HepG2 (cell line): ENCODE results near the gene ZNF747. TPM values are rescaled to one million over a fixed set of nuclear protein-coding genes. Genes with fewer than 3 reads are reported as not detected.

Experiments
- AKNA ChIP-seq: sonication (generic); formaldehyde crosslinking; IDR thresholded peaks from 2 replicates; pipeline ENCODE4 v1.4.0; 2020; ENCODE audit warnings: missing genetic modification reagents, borderline replicate concordance
- ARNT2 ChIP-seq: sonication (generic); formaldehyde crosslinking; IDR thresholded peaks from 2 replicates; pipeline ENCODE4 v1.8.0; 2022; ENCODE audit warnings: mild to moderate bottlenecking, low read depth, missing genetic modification reagents, moderate library complexity
- ATF2 ChIP-seq: sonication (generic); formaldehyde crosslinking; IDR thresholded peaks from 2 replicates; pipeline ENCODE4 v1.4.0; 2020; ENCODE audit warnings: missing genetic modification reagents
- BHLHE40 ChIP-seq: IDR thresholded peaks from 2 replicates; pipeline ENCODE4 v1.6.1; 2011; ENCODE audit warnings: low read length, improper control_type of control experiment
- FOXK2 ChIP-seq: fragments of 450-650 bp; IDR thresholded peaks from 2 replicates; pipeline ENCODE4 v1.6.1; 2016
- MNT ChIP-seq: fragments of 450-650 bp; IDR thresholded peaks from 2 replicates; pipeline ENCODE4 v1.6.1; 2016
- NRL ChIP-seq: sonication (generic); formaldehyde crosslinking; IDR thresholded peaks from 2 replicates; pipeline ENCODE4 v1.5.0; 2020; ENCODE audit warnings: missing genetic modification reagents, mild to moderate bottlenecking, moderate library complexity, borderline replicate concordance
- PITX1 ChIP-seq: sonication (generic); formaldehyde crosslinking; IDR thresholded peaks from 2 replicates; pipeline ENCODE4 v1.5.1; 2020; ENCODE audit warnings: mild to moderate bottlenecking, missing genetic modification reagents
- ZNF292 ChIP-seq: sonication (generic); formaldehyde crosslinking; IDR thresholded peaks from 2 replicates; pipeline ENCODE4 v1.8.1; 2022; ENCODE audit warnings: mild to moderate bottlenecking, low read depth, missing genetic modification reagents, borderline replicate concordance
- ZNF407 ChIP-seq: sonication (generic); formaldehyde crosslinking; IDR thresholded peaks from one replicate; pipeline ENCODE4 v1.5.1; 2020; ENCODE audit warnings: mild to moderate bottlenecking, missing genetic modification reagents; ENCODE audit errors: not compliant biosample characterization
- ZNF501 ChIP-seq: sonication (generic); formaldehyde crosslinking; IDR thresholded peaks from 2 replicates; pipeline ENCODE4 v1.5.1; 2020; ENCODE audit warnings: mild to moderate bottlenecking, moderate library complexity, missing genetic modification reagents
- ZNF776 ChIP-seq: sonication (generic); formaldehyde crosslinking; IDR thresholded peaks from 2 replicates; pipeline ENCODE4 v1.4.0; 2020; ENCODE audit warnings: mild to moderate bottlenecking, missing genetic modification reagents
- polyA plus RNA-seq, 8 experiments: library from polyadenylated mRNA; depleted of rRNA in 3 of 8; stranded (reverse) in 7 of 8; unstranded in 1 of 8; fragments of >200 nt; fragmentation: Illumina TruSeq in 4 of 8; extraction: Trizol in 4 of 8; gene quantifications; 2 replicates each; pipeline versions ENCODE4 v1.2.1 to v1.2.3, GENCODE V29; 2011 to 2016; ENCODE audit warnings: low read depth in 4 of 8, missing spikeins in 1 of 8, mixed read lengths in 1 of 8; ENCODE audit not compliant: insufficient read depth in 1 of 8
- total RNA-seq, 5 experiments: library from RNA; depleted of rRNA; stranded (reverse); fragments of >200 nt; fragmentation: Illumina TruSeq; extraction: Trizol; gene quantifications; 2 replicates each; pipeline ENCODE4 v1.2.3, GENCODE V29; 2016; ENCODE audit warnings: low read depth in 1 of 5

Gene ZNF747
- total and polyA plus RNA-seq, 2 of the 13 experiments (the other 11 are each of a cell fraction or from before 2014, with no cell fraction given): 7.2 to 10.2 TPM

GRCh38 chr16:30521873-30522641 lies 12.6 kb downstream of the ZNF747 start (continued):
- TF ChIP-seq AKNA (CRISPR knock-in tag) (no peak), BHLHE40 (no peak), ZNF776 (CRISPR knock-in tag) (peak; percentile 74), ZNF407 (CRISPR knock-in tag) (peak; percentile 84), ATF2 (0 out of 2 replicates have a peak, but pooled peaks have one; percentile 12), PITX1 (peak; percentile 16; the same call in 1 of the 2 replicates), FOXK2 (no peak), ZNF501 (peak; percentile 90), ZNF292 (CRISPR knock-in tag) (peak; percentile 72; the same call in 1 of the 2 replicates), NRL (CRISPR knock-in tag) (peak; percentile 78), MNT (no peak), ARNT2 (CRISPR knock-in tag) (no peak)
